SU-DHL-6 (cell line): ENCODE results near the gene RYR2.
"Not testable (repeated sequence)": the region's sequence is repeated elsewhere in the genome, so short reads cannot be mapped to it uniquely, and the experiment has no call there.

Experiments used
- H2AFZ ChIP-seq: fragments of 200-600 bp; sonication (generic); 2 replicates; pipeline ENCODE4 v1.6.1; 2014; ENCODE audit warnings: low read depth, mild to moderate bottlenecking, moderate library complexity, mixed read lengths, antibody characterized with exemption, low read length; ENCODE audit not compliant: severe bottlenecking
- H3F3A ChIP-seq: fragments of 200-600 bp; shearing (Covaris generic); 2 replicates; pipeline ENCODE4 v1.6.0; 2016; ENCODE audit warnings: antibody characterized with exemption, mild to moderate bottlenecking; ENCODE audit not compliant: insufficient read depth
- H3K27ac ChIP-seq: fragments of 200-600 bp; sonication (generic); 2 replicates; pipeline ENCODE4 v1.5.1; 2016; ENCODE audit warnings: low read depth, mild to moderate bottlenecking, low read length, moderate library complexity, mixed read lengths
- H3K27me3 ChIP-seq: fragments of 200-600 bp; sonication (generic), shearing (Covaris generic); 2 replicates; pipeline ENCODE4 v1.6.0; 2014; ENCODE audit warnings: mild to moderate bottlenecking, low read length
- H3K36me3 ChIP-seq: fragments of 200-600 bp; sonication (generic); 2 replicates; pipeline ENCODE4 v1.6.1; 2014; ENCODE audit warnings: mild to moderate bottlenecking, low read length, mixed read lengths
- H3K4me2 ChIP-seq: fragments of 300-600, 200-600 bp; shearing (Covaris generic), sonication (generic); 2 replicates; pipeline ENCODE4 v1.6.0; 2014; ENCODE audit warnings: low read length, low read depth, mild to moderate bottlenecking; ENCODE audit not compliant: poor library complexity, severe bottlenecking
- H3K4me3 ChIP-seq: fragments of 200-600 bp; sonication (generic); 2 replicates; pipeline ENCODE4 v1.5.1; 2014; ENCODE audit warnings: antibody characterized with exemption, low read length, mild to moderate bottlenecking, mixed read lengths; ENCODE audit not compliant: insufficient read depth, poor library complexity, severe bottlenecking
- H3K79me2 ChIP-seq: fragments of 200-600 bp; sonication (generic); 2 replicates; pipeline ENCODE4 v1.6.1; 2014; ENCODE audit warnings: mild to moderate bottlenecking, low read length, moderate library complexity; ENCODE audit not compliant: insufficient read depth
- H3K9ac ChIP-seq: fragments of 200-600 bp; sonication (generic); 2 replicates; pipeline ENCODE4 v1.7.0; 2014; ENCODE audit warnings: mild to moderate bottlenecking, low read length
- H3K9me2 ChIP-seq: fragments of 200-600 bp; sonication (generic); replicated peaks from 2 replicates; pipeline ENCODE4 v1.6.1; 2014; ENCODE audit warnings: low read length; ENCODE audit not compliant: insufficient read depth
- H3K9me3 ChIP-seq: fragments of 200-600 bp; sonication (generic); 2 replicates; pipeline ENCODE4 v1.6.1; 2014; ENCODE audit warnings: low read length, mixed read lengths; ENCODE audit not compliant: insufficient read depth
- H4K20me1 ChIP-seq: fragments of 200-600 bp; sonication (generic); 2 replicates; pipeline ENCODE4 v1.6.1; 2014; ENCODE audit warnings: low read depth, mild to moderate bottlenecking, antibody characterized with exemption, low read length, moderate library complexity, mixed read lengths
- CTCF ChIP-seq: fragments of 200-600 bp; sonication (generic); IDR thresholded peaks from one replicate; pipeline ENCODE4 v1.5.1; 2017; ENCODE audit warnings: antibody characterized with exemption, mild to moderate bottlenecking, low read length, moderate library complexity; ENCODE audit not compliant: insufficient read depth, poor library complexity, severe bottlenecking
- EZH2phosphoT487 ChIP-seq: fragments of 200-600 bp; sonication (generic), shearing (Covaris generic); conservative IDR thresholded peaks from 2 replicates; pipeline ENCODE4 v1.6.1; 2018; ENCODE audit warnings: mild to moderate bottlenecking, antibody characterized with exemption, low read length, moderate library complexity, mixed read lengths

The RYR2 gene

DNA sequence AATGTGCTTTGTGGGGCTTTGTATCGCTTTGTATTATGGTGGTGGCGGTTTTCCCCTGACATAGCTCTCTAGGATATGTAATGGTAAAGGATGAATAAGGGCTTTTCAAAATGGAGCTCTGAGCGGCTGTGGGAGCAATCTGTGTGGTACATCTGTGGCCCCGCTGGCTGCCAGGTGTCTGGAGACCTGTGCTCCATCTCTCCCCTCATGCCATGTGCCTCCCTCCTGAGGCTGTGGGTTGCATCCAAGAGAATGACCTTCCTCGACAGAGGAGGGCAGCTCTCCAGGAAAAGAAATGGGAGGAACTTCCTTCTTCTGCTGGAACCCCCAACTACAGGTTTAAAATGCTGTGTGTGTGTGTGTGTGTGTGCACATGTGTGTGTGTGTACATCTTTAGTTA, 78.7 kb downstream of the RYR2 start:
- Histone ChIP-seq H3K27ac (no peak overlapping the region), H3K27me3 (no peaks in the 10 kb centered on the region), H3K9me2 (no peaks in the 10 kb centered on the region), H4K20me1 (no peaks in the 10 kb centered on the region), H3K4me2 (no peak overlapping the region), H3K9me3 (no peaks in the 10 kb centered on the region), H3K9ac (no peak overlapping the region), H3K36me3 (no peaks in the 10 kb centered on the region), H2AFZ (no peak overlapping the region), H3F3A (no peaks in the 10 kb centered on the region), H3K4me3 (no peak overlapping the region), H3K79me2 (no peaks in the 10 kb centered on the region)
- TF ChIP-seq EZH2phosphoT487 (no peak), CTCF (no peak)

- H3K9me3 ChIP-seq: no peaks in the 10 kb centered on the region
- H4K20me1 ChIP-seq: no peaks in the 10 kb centered on the region
- H3F3A ChIP-seq: no peaks in the 10 kb centered on the region
- H3K27ac ChIP-seq: no peak overlapping the region
- no peak overlapping the region for H2AFZ ChIP-seq
- no peak overlapping the region for H3K4me2 ChIP-seq
- no peaks in the 10 kb centered on the region for H3K36me3 ChIP-seq
- H3K79me2 ChIP-seq: no peaks in the 10 kb centered on the region
- no peaks in the 10 kb centered on the region for H3K9me2 ChIP-seq
- H3K27me3 ChIP-seq: no peaks in the 10 kb centered on the region
- peak; percentile 64 for TF ChIP-seq CTCF
- TF ChIP-seq EZH2phosphoT487: no peak
- H3K4me3 ChIP-seq: no peak overlapping the region
- no peak overlapping the region for H3K9ac ChIP-seq
Observed at GRCh38 chr1:237124856-237125462, 83.0 kb downstream of the RYR2 start.

DNA sequence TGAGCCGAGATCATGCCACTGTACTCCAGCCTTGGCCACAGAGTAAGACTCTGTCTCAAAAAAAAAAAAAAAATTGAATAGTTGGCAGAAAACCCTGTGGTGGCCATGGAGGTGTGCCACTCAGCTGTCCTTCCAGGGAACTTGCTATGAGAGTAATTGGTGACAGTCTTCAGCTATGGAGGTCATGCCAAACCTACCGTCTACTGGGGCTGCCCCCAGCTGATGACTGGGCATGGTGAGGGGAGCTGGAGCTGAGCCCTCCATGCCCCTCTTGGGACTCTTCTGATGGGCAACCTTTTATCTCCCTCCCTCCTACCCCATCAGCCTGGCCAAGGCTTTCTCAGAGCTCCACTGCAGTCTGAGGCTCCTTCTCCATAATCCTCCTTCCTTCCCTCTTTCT, 84.2 kb downstream of the RYR2 start:
- H4K20me1 ChIP-seq: no peaks in the 10 kb centered on the region
- no peak overlapping the region for H3K9ac ChIP-seq
- H3K27me3 ChIP-seq: no peaks in the 10 kb centered on the region
- no peaks in the 10 kb centered on the region for H3K9me3 ChIP-seq
- TF ChIP-seq EZH2phosphoT487 (no peak), CTCF (no peak)
- no peak overlapping the region for H3K27ac ChIP-seq
- H3K79me2 ChIP-seq: no peaks in the 10 kb centered on the region
- no peaks in the 10 kb centered on the region for H3F3A ChIP-seq
- H3K9me2 ChIP-seq: no peaks in the 10 kb centered on the region
- H3K36me3 ChIP-seq: no peaks in the 10 kb centered on the region
- H3K4me2 ChIP-seq: no peak overlapping the region
- H3K4me3 ChIP-seq: no peak overlapping the region
- H2AFZ ChIP-seq: no peak overlapping the region

DNA sequence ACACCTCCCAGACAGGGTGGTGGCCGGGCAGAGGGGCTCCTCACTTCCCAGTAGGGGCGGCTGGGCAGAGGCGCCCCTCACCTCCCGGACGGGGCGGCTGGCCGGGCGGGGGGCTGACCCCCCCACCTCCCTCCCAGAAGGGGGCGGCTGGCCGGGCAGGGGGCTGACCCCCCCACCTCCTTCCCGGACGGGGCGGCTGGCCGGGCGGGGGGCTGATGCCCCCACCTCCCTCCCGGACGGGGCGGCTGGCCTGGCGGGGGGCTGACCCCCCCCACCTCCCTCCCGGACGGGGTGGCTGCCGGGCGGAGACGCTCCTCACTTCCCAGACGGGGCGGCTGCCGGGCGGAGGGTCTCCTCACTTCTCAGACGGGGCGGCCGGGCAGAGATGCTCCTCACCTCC, 85.3 kb downstream of the RYR2 start:
- not testable (repeated sequence) for H3K9ac ChIP-seq, H3K4me3 ChIP-seq, H3K9me3 ChIP-seq, H3F3A ChIP-seq, H3K27ac ChIP-seq, H2AFZ ChIP-seq, H3K9me2 ChIP-seq, H3K4me2 ChIP-seq, H3K79me2 ChIP-seq, H4K20me1 ChIP-seq, H3K27me3 ChIP-seq, H3K36me3 ChIP-seq
